K562 (cell line): ENCODE results near the gene LRRC71. TPM values are rescaled to one million over a fixed set of nuclear protein-coding genes. Genes with fewer than 3 reads are reported as not detected.

ENCODE experiments used
- CTBP1 ChIP-seq: fragments of 450-650 bp; IDR thresholded peaks from 2 replicates; pipeline ENCODE4 v1.6.1; 2016; ENCODE audit warnings: borderline replicate concordance
- GABPB2 ChIP-seq: fragments of 250-450 bp; sonication (Bioruptor Pico); conservative IDR thresholded peaks from 2 replicates; pipeline ENCODE4 v1.5.1; 2021; ENCODE audit warnings: mild to moderate bottlenecking
- POLR2AphosphoS2 ChIP-seq: IDR thresholded peaks from 2 replicates; pipeline ENCODE4 v1.6.1; 2012; ENCODE audit warnings: low read length, improper control_type of control experiment
- RB1 ChIP-seq: fragments of 450-650 bp; IDR thresholded peaks from 2 replicates; pipeline ENCODE4 v1.6.1; 2017; ENCODE audit warnings: low read depth, mild to moderate bottlenecking
- SRSF9 ChIP-seq: fragments of 200-400 bp; formaldehyde crosslinking; IDR thresholded peaks from 2 replicates; pipeline ENCODE4 v1.6.1; 2017; ENCODE audit warnings: low read depth, low read length, borderline replicate concordance
- TCFL5 ChIP-seq: fragments of 250-450 bp; sonication (Bioruptor Pico); conservative IDR thresholded peaks from 2 replicates; pipeline ENCODE4 v1.6.1; 2021; ENCODE audit warnings: mild to moderate bottlenecking, moderate library complexity, matching md5 sums
- TRIM24 ChIP-seq, 2 experiments: fragments of 450-650 bp; IDR thresholded peaks; 2 replicates each; pipeline ENCODE4 v1.6.1; 2016
- ZBTB40 ChIP-seq, 2 experiments: fragments of 450-650 bp in 1 of 2; sonication (generic) in 1 of 2; formaldehyde crosslinking in 1 of 2; IDR thresholded peaks; 2 replicates each; pipeline versions ENCODE4 v1.7.1 to v1.9.0; 2016 to 2022; ENCODE audit warnings: inconsistent platforms in 1 of 2, mild to moderate bottlenecking in 1 of 2, missing genetic modification reagents in 1 of 2
- ZC3H8 ChIP-seq: fragments of 450-650 bp; IDR thresholded peaks from 2 replicates; pipeline ENCODE4 v1.6.1; 2017
- ZNF609 ChIP-seq: sonication (generic); formaldehyde crosslinking; IDR thresholded peaks from 2 replicates; pipeline ENCODE4 v1.8.1; 2023; ENCODE audit warnings: missing genetic modification reagents, mild to moderate bottlenecking, borderline replicate concordance
- ZNF699 ChIP-seq: fragments of 250-450 bp; sonication (Bioruptor Pico); IDR thresholded peaks from 2 replicates; pipeline ENCODE4 v1.8.0; 2021; ENCODE audit warnings: mild to moderate bottlenecking, moderate library complexity; ENCODE audit not compliant: insufficient replicate concordance
- polyA plus RNA-seq, 8 experiments: library from polyadenylated mRNA; depleted of rRNA in 4 of 8; stranded (reverse) in 5 of 8; unstranded in 3 of 8; fragments of >200 nt; fragmentation: Nextera tagmentation in 2 of 8; fragmentation: Illumina TruSeq in 1 of 8; extraction: Ambion mirVana in 2 of 8; extraction: Trizol in 1 of 8; gene quantifications; 2 replicates each; pipeline versions ENCODE4 v1.2.1 to v1.2.3, GENCODE V29; 2011 to 2014; ENCODE audit warnings: inconsistent platforms in 1 of 8, missing spikeins in 1 of 8
- total RNA-seq, 7 experiments: library from RNA; depleted of rRNA in 6 of 7; stranded (reverse); fragments of >200 nt in 6 of 7; fragmentation: Illumina TruSeq in 2 of 7; extraction: Trizol in 2 of 7; gene quantifications; 2 replicates each; pipeline versions ENCODE4 v1.2.1 to v1.2.3, GENCODE V29; 2011 to 2021; ENCODE audit warnings: low replicate concordance in 1 of 7

Gene LRRC71
- total and polyA plus RNA-seq, 9 of the 15 experiments (the other 6 are each of a cell fraction or from before 2014, with no cell fraction given) = 0.06 to 1.2 (median 0.51) TPM; not detected in 1

GRCh38 chr1:156912861-156913808 lies 7.3 kb upstream of the LRRC71 start (continued):
- TF ChIP-seq ZBTB40 (IDR thresholded peaks at IDR 0.05) = no peak
- no peak for TF ChIP-seq ZBTB40 (CRISPR knock-in tag; IDR thresholded peaks at IDR 0.05)
- TF ChIP-seq ZNF609 (CRISPR knock-in tag) = no peak
- TF ChIP-seq SRSF9 = no peak
- TF ChIP-seq TRIM24 (IDR thresholded peaks at IDR 0.05) = no peak
- no peak for TF ChIP-seq TCFL5 (CRISPR knock-in tag)
- no peak for TF ChIP-seq GABPB2
- TF ChIP-seq ZNF699 = no peak
- TF ChIP-seq CTBP1 = peak; percentile 39; the same call in 1 of the 2 replicates
- TF ChIP-seq POLR2AphosphoS2 = no peak
- TF ChIP-seq ZC3H8 = no peak
- TF ChIP-seq RB1 = 0 out of 2 replicates have a peak, but pooled peaks have one; percentile 18
